ENCODE data around the gene ZCCHC7.

GRCh38 chr9:37343724-37344123 lies 223.3 kb downstream of the ZCCHC7 start:
- TF ChIP-seq CTCF (IDR thresholded peaks at IDR 0.05; ENCODE audit: poor library complexity, severe bottlenecking) (no peak), POLR2AphosphoS5 (IDR thresholded peaks at IDR 0.05) (no peak), EP300 (conservative IDR thresholded peaks at IDR 0.05; ENCODE audit: poor library complexity, severe bottlenecking) (no peak), RAD21 (conservative IDR thresholded peaks at IDR 0.05) (no peak), TAF1 (IDR thresholded peaks at IDR 0.05; ENCODE audit: low read depth) (no peak), REST (IDR thresholded peaks at IDR 0.05; ENCODE audit: borderline replicate concordance) (no peak), EZH2 (IDR thresholded peaks at IDR 0.05; ENCODE audit: borderline replicate concordance, insufficient read depth, low read length, poor library complexity, severe bottlenecking) (no peak), SMC3 (conservative IDR thresholded peaks at IDR 0.05; ENCODE audit: poor library complexity) (no peak), MXI1 (conservative IDR thresholded peaks at IDR 0.05; ENCODE audit: poor library complexity, severe bottlenecking) (no peak)

Data from neural cell (in vitro differentiated cells).